K562 (cell line): Measurements from ENCODE around the gene SIRT2. TPM values are rescaled to one million over a fixed set of nuclear protein-coding genes. Genes with fewer than 3 reads are reported as not detected.
A peak's percentile ranks its signal among the peaks of the same experiment; 100 is the strongest.

Source experiments
- BRF2 ChIP-seq: IDR thresholded peaks from 3 replicates; pipeline ENCODE4 v1.6.1; 2011; ENCODE audit warnings: borderline replicate concordance, mild to moderate bottlenecking; ENCODE audit not compliant: insufficient read length, insufficient read depth
- CBFA2T3 ChIP-seq: fragments of 450-650 bp; IDR thresholded peaks from 2 replicates; pipeline ENCODE4 v1.6.1; 2017
- CHCHD3 ChIP-seq: fragments of 250-450 bp; sonication (Bioruptor Pico); IDR thresholded peaks from 2 replicates; pipeline ENCODE4 v2.1.2; 2022; ENCODE audit warnings: mild to moderate bottlenecking
- CSDE1 ChIP-seq, 2 experiments: fragments of 450-650 bp; IDR thresholded peaks; 2 replicates each; pipeline ENCODE4 v1.6.1; 2016; ENCODE audit warnings: mild to moderate bottlenecking in 1 of 2
- FOXP1 ChIP-seq: sonication (generic); formaldehyde crosslinking; IDR thresholded peaks from 2 replicates; pipeline ENCODE4 v1.8.0; 2022; ENCODE audit warnings: mild to moderate bottlenecking, missing genetic modification reagents
- HSF4 ChIP-seq: fragments of 250-450 bp; sonication (Bioruptor Pico); IDR thresholded peaks from 2 replicates; pipeline ENCODE4 v2.1.2; 2022; ENCODE audit warnings: mild to moderate bottlenecking, moderate library complexity, borderline replicate concordance
- NR3C1 ChIP-seq: sonication (generic); formaldehyde crosslinking; IDR thresholded peaks from 2 replicates; pipeline ENCODE4 v1.8.1; 2022; ENCODE audit warnings: missing genetic modification reagents
- PRPF4 ChIP-seq: fragments of 200-400 bp; formaldehyde crosslinking; IDR thresholded peaks from one replicate; pipeline ENCODE4 v1.6.1; 2017; ENCODE audit warnings: low read length, low read depth, mild to moderate bottlenecking; ENCODE audit not compliant: insufficient read depth, poor library complexity, severe bottlenecking
- PURB ChIP-seq: sonication (generic); formaldehyde crosslinking; IDR thresholded peaks from 2 replicates; pipeline ENCODE4 v1.9.0; 2021; ENCODE audit warnings: low read depth, mild to moderate bottlenecking, missing genetic modification reagents
- RBM39 ChIP-seq: fragments of 200-400 bp; formaldehyde crosslinking; optimal IDR thresholded peaks from 2 replicates; pipeline ENCODE3; 2018; ENCODE audit warnings: low read depth, low read length
- SMARCB1 ChIP-seq: IDR thresholded peaks from 2 replicates; pipeline ENCODE4 v1.6.1; 2011; ENCODE audit warnings: improper control_type of control experiment, low read depth; ENCODE audit not compliant: insufficient read length
- SRSF1 ChIP-seq: fragments of 200-400 bp; formaldehyde crosslinking; IDR thresholded peaks from 2 replicates; pipeline ENCODE4 v1.6.1; 2017; ENCODE audit warnings: mild to moderate bottlenecking, low read depth, low read length, moderate library complexity
- TBP ChIP-seq: optimal IDR thresholded peaks from 2 replicates; pipeline ENCODE3; 2011; ENCODE audit warnings: low read depth, low read length, improper control_type of control experiment
- TCF7L2 ChIP-seq: fragments of 150-350 bp; IDR thresholded peaks from 2 replicates; pipeline ENCODE4 v1.6.1; 2016; ENCODE audit warnings: low read depth, mild to moderate bottlenecking, low read length, moderate library complexity
- ZBTB7A ChIP-seq: IDR thresholded peaks from 2 replicates; pipeline ENCODE4 v1.6.1; 2011; ENCODE audit warnings: low read depth, mild to moderate bottlenecking, low read length, moderate library complexity, borderline replicate concordance; ENCODE audit not compliant: control insufficient read depth
- ZEB2 ChIP-seq: fragments of 450-650 bp; IDR thresholded peaks from 2 replicates; pipeline ENCODE4 v1.6.1; 2016
- ZNF146 ChIP-seq: IDR thresholded peaks from one replicate; pipeline ENCODE4 v1.6.1; 2018; ENCODE audit warnings: missing compliant biosample characterization; ENCODE audit not compliant: unreplicated experiment
- ZNF23 ChIP-seq: fragments of 250-450 bp; sonication (Bioruptor Pico); IDR thresholded peaks from 2 replicates; pipeline ENCODE4 v1.4.0; 2020; ENCODE audit warnings: mild to moderate bottlenecking
- ZNF263 ChIP-seq: sonication (generic); formaldehyde crosslinking; IDR thresholded peaks from 2 replicates; pipeline ENCODE4 v1.8.0; 2022; ENCODE audit warnings: mild to moderate bottlenecking, missing genetic modification reagents, borderline replicate concordance
- ZNF766 ChIP-seq: fragments of 200-800 bp; sonication (Bioruptor generic); conservative IDR thresholded peaks from 2 replicates; pipeline ENCODE4 v1.6.1; 2016; ENCODE audit warnings: missing genetic modification characterization, missing compliant biosample characterization
- ZNF77 ChIP-seq: fragments of 250-450 bp; sonication (Bioruptor Pico); IDR thresholded peaks from 2 replicates; pipeline ENCODE4 v1.5.0; 2020
- polyA plus RNA-seq, 8 experiments: library from polyadenylated mRNA; depleted of rRNA in 4 of 8; stranded (reverse) in 5 of 8; unstranded in 3 of 8; fragments of >200 nt; fragmentation: Nextera tagmentation in 2 of 8; fragmentation: Illumina TruSeq in 1 of 8; extraction: Ambion mirVana in 2 of 8; extraction: Trizol in 1 of 8; gene quantifications; 2 replicates each; pipeline versions ENCODE4 v1.2.1 to v1.2.3, GENCODE V29; 2011 to 2014; ENCODE audit warnings: inconsistent platforms in 1 of 8, missing spikeins in 1 of 8
- total RNA-seq, 7 experiments: library from RNA; depleted of rRNA in 6 of 7; stranded (reverse); fragments of >200 nt in 6 of 7; fragmentation: Illumina TruSeq in 2 of 7; extraction: Trizol in 2 of 7; gene quantifications; 2 replicates each; pipeline versions ENCODE4 v1.2.1 to v1.2.3, GENCODE V29; 2011 to 2021; ENCODE audit warnings: low replicate concordance in 1 of 7
- TF ChIP-seq, protein P1 (sequence below): sonication (generic); formaldehyde crosslinking; IDR thresholded peaks from 2 replicates; pipeline ENCODE4 v1.8.1; 2022; ENCODE audit warnings: missing genetic modification reagents
- TF ChIP-seq, protein P2 (sequence below): fragments of 250-450 bp; sonication (Bioruptor Pico); IDR thresholded peaks from 2 replicates; pipeline ENCODE4 v1.8.0; 2021; ENCODE audit warnings: mild to moderate bottlenecking, moderate library complexity

Gene SIRT2
- total and polyA plus RNA-seq, 9 of the 15 experiments (the other 6 are each of a cell fraction or from before 2014, with no cell fraction given), result 2.3 to 35.2 (median 22.9) TPM

- TF ChIP-seq FOXP1 (CRISPR knock-in tag), result 0 out of 2 replicates have a peak, but pooled peaks have one; percentile 41
- no peak for TF ChIP-seq ZBTB7A
- TF ChIP-seq PURB (CRISPR knock-in tag), result no peak
- peak; percentile 42; the same call in 1 of the 2 replicates for TF ChIP-seq ZNF263
- no peak for TF ChIP-seq TCF7L2
- no peak for TF ChIP-seq BRF2
- no peak for TF ChIP-seq ZNF146 (CRISPR knock-in tag)
- no peak for TF ChIP-seq SRSF1
- TF ChIP-seq ZNF23 (CRISPR knock-in tag), result no peak
- TF ChIP-seq RBM39, result no peak
- no peak for TF ChIP-seq NR3C1
- no peak for TF ChIP-seq SMARCB1
- TF ChIP-seq ZNF766 (CRISPR knock-in tag), result peak; percentile 43; the same call in 1 of the 2 replicates
- TF ChIP-seq CSDE1 (IDR thresholded peaks at IDR 0.05), result no peak
- no peak for TF ChIP-seq HSF4 (CRISPR knock-in tag)
- no peak for TF ChIP-seq CHCHD3 (CRISPR knock-in tag)
- peak; percentile 73 for TF ChIP-seq CBFA2T3
- TF ChIP-seq, protein P1, sequence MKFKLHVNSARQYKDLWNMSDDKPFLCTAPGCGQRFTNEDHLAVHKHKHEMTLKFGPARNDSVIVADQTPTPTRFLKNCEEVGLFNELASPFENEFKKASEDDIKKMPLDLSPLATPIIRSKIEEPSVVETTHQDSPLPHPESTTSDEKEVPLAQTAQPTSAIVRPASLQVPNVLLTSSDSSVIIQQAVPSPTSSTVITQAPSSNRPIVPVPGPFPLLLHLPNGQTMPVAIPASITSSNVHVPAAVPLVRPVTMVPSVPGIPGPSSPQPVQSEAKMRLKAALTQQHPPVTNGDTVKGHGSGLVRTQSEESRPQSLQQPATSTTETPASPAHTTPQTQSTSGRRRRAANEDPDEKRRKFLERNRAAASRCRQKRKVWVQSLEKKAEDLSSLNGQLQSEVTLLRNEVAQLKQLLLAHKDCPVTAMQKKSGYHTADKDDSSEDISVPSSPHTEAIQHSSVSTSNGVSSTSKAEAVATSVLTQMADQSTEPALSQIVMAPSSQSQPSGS, result no peak
- TF ChIP-seq ZNF77 (CRISPR knock-in tag), result no peak
- no peak for TF ChIP-seq PRPF4
- TF ChIP-seq TBP, result no peak
- TF ChIP-seq, protein P2, sequence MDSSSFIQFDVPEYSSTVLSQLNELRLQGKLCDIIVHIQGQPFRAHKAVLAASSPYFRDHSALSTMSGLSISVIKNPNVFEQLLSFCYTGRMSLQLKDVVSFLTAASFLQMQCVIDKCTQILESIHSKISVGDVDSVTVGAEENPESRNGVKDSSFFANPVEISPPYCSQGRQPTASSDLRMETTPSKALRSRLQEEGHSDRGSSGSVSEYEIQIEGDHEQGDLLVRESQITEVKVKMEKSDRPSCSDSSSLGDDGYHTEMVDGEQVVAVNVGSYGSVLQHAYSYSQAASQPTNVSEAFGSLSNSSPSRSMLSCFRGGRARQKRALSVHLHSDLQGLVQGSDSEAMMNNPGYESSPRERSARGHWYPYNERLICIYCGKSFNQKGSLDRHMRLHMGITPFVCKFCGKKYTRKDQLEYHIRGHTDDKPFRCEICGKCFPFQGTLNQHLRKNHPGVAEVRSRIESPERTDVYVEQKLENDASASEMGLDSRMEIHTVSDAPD (CRISPR knock-in tag), result no peak
- TF ChIP-seq ZEB2, result peak; percentile 90
These were observed 36.9 kb downstream of the SIRT2 start (continued) for GRCh38 chr19:38862321-38863059.
